ENCODE measurements around the gene MLLT1. TPM values are rescaled to one million over a fixed set of nuclear protein-coding genes. Genes with fewer than 3 reads are reported as not detected.

MLLT1 gene
- total and polyA plus RNA-seq, 2 of the 8 experiments (the other 6 are each of a cell fraction or from before 2014, with no cell fraction given), result 18.8 to 45.1 TPM

DNA sequence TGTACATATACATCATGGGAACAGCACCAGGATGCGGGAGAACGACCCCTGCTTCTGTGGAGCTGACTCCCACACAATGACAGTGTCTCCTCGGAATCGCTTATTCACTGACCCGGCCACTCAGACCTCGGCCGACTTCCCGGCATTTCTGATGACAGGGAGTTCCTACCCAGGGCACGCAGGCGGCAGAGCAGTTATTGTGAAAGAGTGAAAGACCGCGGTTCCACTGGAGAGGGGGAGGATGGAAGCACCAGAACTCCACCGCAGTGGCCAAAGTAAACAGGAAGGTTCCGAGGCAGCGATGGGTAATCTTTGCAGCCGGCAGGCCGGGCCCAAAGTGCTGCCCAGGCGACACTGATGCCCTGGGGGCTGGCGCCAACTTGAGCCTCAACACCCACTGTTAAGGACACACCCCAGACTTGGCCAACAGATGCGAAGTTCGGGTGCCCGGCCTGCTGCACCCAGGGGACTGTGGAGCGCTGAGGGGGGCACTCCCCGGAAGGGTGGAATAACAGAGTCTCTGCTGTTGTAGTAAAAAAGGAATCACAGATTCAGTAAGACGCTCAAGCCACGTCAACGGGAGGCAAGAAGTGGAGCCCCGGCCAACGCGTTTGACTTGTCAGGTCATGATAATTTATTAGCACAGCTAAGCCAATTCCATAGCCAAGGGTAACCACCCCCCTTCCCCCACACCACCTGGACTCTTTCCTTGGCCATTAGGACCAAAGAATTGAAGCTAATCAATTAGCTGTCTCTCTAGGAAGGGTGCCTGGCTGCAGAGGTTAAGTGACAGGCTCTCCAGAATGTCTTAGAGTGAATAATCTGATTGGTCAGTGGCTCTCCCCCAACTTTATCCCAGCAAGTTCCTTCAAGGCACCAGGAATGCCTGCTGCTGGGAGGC is 5.8 kb downstream of the MLLT1 start (continued):
- TF ChIP-seq CHD7 (IDR thresholded peaks at IDR 0.05; ENCODE audit: insufficient replicate concordance, low read length) (no peak), JUND (IDR thresholded peaks at IDR 0.05; ENCODE audit: low read length) (no peak), SP2 (IDR thresholded peaks at IDR 0.05; ENCODE audit: low read length) (no peak), RBBP5 (IDR thresholded peaks at IDR 0.05; ENCODE audit: borderline replicate concordance, low read depth, low read length) (no peak)
- TF ChIP-seq, protein P1, sequence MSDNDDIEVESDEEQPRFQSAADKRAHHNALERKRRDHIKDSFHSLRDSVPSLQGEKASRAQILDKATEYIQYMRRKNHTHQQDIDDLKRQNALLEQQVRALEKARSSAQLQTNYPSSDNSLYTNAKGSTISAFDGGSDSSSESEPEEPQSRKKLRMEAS (IDR thresholded peaks at IDR 0.05), result no peak
